Ovary (tissue), 9 donors: Measurements from ENCODE around the gene PPP2R1B. TPM values are rescaled to one million over a fixed set of nuclear protein-coding genes. Genes with fewer than 3 reads are reported as not detected.

Experiments used
- DNase-seq, 5 donors: peaks; one replicate each; pipeline ENCODE4 v3.0.0-alpha.2; 2019 to 2020
- H3K27ac ChIP-seq, 2 donors: fragments of 200-600 bp; one replicate each; pipeline versions ENCODE4 v1.5.1 to v1.8.0; 2019 to 2022
- H3K27me3 ChIP-seq: fragments of 200-600 bp; one replicate; pipeline ENCODE4 v1.8.0; 2022
- H3K36me3 ChIP-seq: fragments of 200-600 bp; sonication (generic); one replicate; pipeline ENCODE4 v1.5.1; 2019
- H3K4me1 ChIP-seq: one replicate; pipeline ENCODE4 v1.8.1; 2013; ENCODE audit warnings: mild to moderate bottlenecking, moderate library complexity; ENCODE audit not compliant: insufficient read depth
- H3K4me3 ChIP-seq: fragments of 200-600 bp; sonication (generic); one replicate; pipeline ENCODE4 v1.5.1; 2017
- H3K9me3 ChIP-seq, 2 donors: fragments of 200-600 bp in 1 of 2; sonication (generic) in 1 of 2; one replicate each; pipeline versions ENCODE4 v1.5.1 to v1.8.1; 2013 to 2019; ENCODE audit warnings: mild to moderate bottlenecking in 1 of 2, moderate library complexity in 1 of 2
- CTCF ChIP-seq, 3 donors: fragments of 450-650 bp in 2 of 3; fragments of 200-600 bp in 1 of 3; IDR thresholded peaks; one replicate each; pipeline versions ENCODE4 v1.5.1 to v1.8.0; 2016 to 2022; ENCODE audit warnings: antibody characterized with exemption in 3 of 3, mild to moderate bottlenecking in 1 of 3
- EP300 ChIP-seq: sonication (generic); formaldehyde crosslinking; IDR thresholded peaks from one replicate; pipeline ENCODE4 v1.6.1; 2017; ENCODE audit warnings: antibody characterized with exemption
- POLR2A ChIP-seq: fragments of 450-650 bp; IDR thresholded peaks from one replicate; pipeline ENCODE4 v1.6.1; 2017; ENCODE audit warnings: antibody characterized with exemption, mild to moderate bottlenecking, moderate library complexity
- WGBS, 3 donors: extraction: QIAGEN DNeasy Blood & Tissue Kit in 1 of 3; methylation state at CpG; one replicate each; pipeline versions ENCODE4 v1.1.5 to v1.1.7; 2013 to 2017; 5-methylcytosine and 5-hydroxymethylcytosine counted together
- intact Hi-C, 4 donors: fragments of 100-400 bp; cut with DNase I; formaldehyde crosslinking; loops; one replicate each; pipeline versions ENCODE4 v1.11.0 to v1.15.1; 2022 to 2023
- polyA plus RNA-seq, 2 donors: library from polyadenylated mRNA; stranded (reverse); fragments of 200-250 nt in 1 of 2; fragments of 350-450 nt in 1 of 2; fragmentation: Illumina TruSeq in 1 of 2; extraction: RNeasy Lipid Tissue Mini Kit (QIAGEN cat#74804) in 1 of 2; gene quantifications; one replicate each; pipeline ENCODE4 v1.2.3, GENCODE V29; 2013 to 2014
- total RNA-seq, 7 donors: library from RNA; depleted of rRNA in 2 of 7; stranded (reverse); fragments of >200 nt in 2 of 7; fragmentation: NEBNext Ultra II Directional in 3 of 7; extraction: Animal tissue kit (Norgen Biotek cat#: 25700) in 3 of 7; gene quantifications; one replicate each; pipeline versions ENCODE4 v1.1.0 to v1.2.4, GENCODE V29; 2016 to 2023
- donor health status: DM: no; HTN: no; CAD: no; lungs with moderate emphysema.
- donor health status: DM: no; HTN: no; CAD: no.
- donor health status: Bipolar disorder and iron deficiency.
- donor health status: DM: yes; HTN: yes; CAD: no.
- donor health status: DM: no; HTN: no; CAD: no.
- donor health status: DM: yes; HTN: yes; CAD: no.

PPP2R1B gene
- total and polyA plus RNA-seq, 9 donors = 9.8 to 36.4 (median 25.1) TPM

- Histone ChIP-seq H3K9me3 (no peaks in the 10 kb centered on the region), H3K36me3 (no peaks in the 10 kb centered on the region), H3K27me3 (no peaks in the 10 kb centered on the region), H3K4me3 (peak overlapping the region; percentile 64), H3K4me1 (peaks cover 6% of the 10 kb centered on the region), H3K27ac (peak overlapping the region; percentile 5 to 89)
- no peak for DNase-seq
- no peak for TF ChIP-seq POLR2A
- intact Hi-C loops = loop anchor here in 1 of 4 donors (5.0 kb wide), 1 partner anchor 164 kb away; the partner anchor contains the start of gene SIK2
- 0 to 2% (median 1%) methylated on average over 7 of the region's 7 CpGs for WGBS, 3 donors
These were observed 599 bp upstream of the PPP2R1B start for GRCh38 chr11:111766834-111767142.

- intact Hi-C loops = loop anchor here in 1 of 4 donors (5.0 kb wide), 1 partner anchor 163 kb away; the partner anchor contains the start of gene SIK2
- Histone ChIP-seq H3K36me3 (no peaks in the 10 kb centered on the region), H3K4me1 (peaks cover 6% of the 10 kb centered on the region), H3K4me3 (peak overlapping the region; percentile 64), H3K9me3 (no peaks in the 10 kb centered on the region), H3K27me3 (no peaks in the 10 kb centered on the region), H3K27ac (peak overlapping the region; percentile 70 to 89)
- DNase-seq = no peak
- 0 to 1% (median 1%) methylated on average over 26 to 28 of the region's 28 CpGs for WGBS, 3 donors
- TF ChIP-seq POLR2A (no peak), EP300 (no peak), CTCF (IDR thresholded peaks at IDR 0.05) (no peak)
These were observed 737 bp downstream of the PPP2R1B start for GRCh38 chr11:111765320-111765983.

GRCh38 chr11:111764621-111765020, 1.6 kb downstream of the PPP2R1B start:
- 36 to 63% (median 37%) methylated on average over 1 of the region's 1 CpG for WGBS, 3 donors
- H3K4me3 ChIP-seq = peak overlapping the region; percentile 64
- TF ChIP-seq POLR2A (no peak), CTCF (IDR thresholded peaks at IDR 0.05) (no peak), EP300 (no peak)
- H3K9me3 ChIP-seq = no peaks in the 10 kb centered on the region
- intact Hi-C loops = loop anchor here in 1 of 4 donors (5.0 kb wide), 1 partner anchor 162 kb away; the partner anchor contains the start of gene SIK2
- no peak for DNase-seq
- H3K36me3 ChIP-seq = no peaks in the 10 kb centered on the region
- no peaks in the 10 kb centered on the region for H3K27me3 ChIP-seq
- H3K27ac ChIP-seq = no peak overlapping the region
- peaks cover 6% of the 10 kb centered on the region for H3K4me1 ChIP-seq

GRCh38 chr11:111762981-111763643, 3.1 kb downstream of the PPP2R1B start:
- H3K4me3 ChIP-seq = no peak overlapping the region
- no peak for TF ChIP-seq POLR2A
- TF ChIP-seq CTCF (IDR thresholded peaks at IDR 0.05) = no peak
- no peak for TF ChIP-seq EP300
- no peaks in the 10 kb centered on the region for H3K9me3 ChIP-seq
- intact Hi-C loops = no loop called here
- DNase-seq = no peak
- H3K27ac ChIP-seq = no peak overlapping the region
- peaks cover 6% of the 10 kb centered on the region for H3K4me1 ChIP-seq
- no peaks in the 10 kb centered on the region for H3K36me3 ChIP-seq
- no peaks in the 10 kb centered on the region for H3K27me3 ChIP-seq
- WGBS, 3 donors = 76 to 87% (median 84%) methylated on average over 3 of the region's 3 CpGs

DNA sequence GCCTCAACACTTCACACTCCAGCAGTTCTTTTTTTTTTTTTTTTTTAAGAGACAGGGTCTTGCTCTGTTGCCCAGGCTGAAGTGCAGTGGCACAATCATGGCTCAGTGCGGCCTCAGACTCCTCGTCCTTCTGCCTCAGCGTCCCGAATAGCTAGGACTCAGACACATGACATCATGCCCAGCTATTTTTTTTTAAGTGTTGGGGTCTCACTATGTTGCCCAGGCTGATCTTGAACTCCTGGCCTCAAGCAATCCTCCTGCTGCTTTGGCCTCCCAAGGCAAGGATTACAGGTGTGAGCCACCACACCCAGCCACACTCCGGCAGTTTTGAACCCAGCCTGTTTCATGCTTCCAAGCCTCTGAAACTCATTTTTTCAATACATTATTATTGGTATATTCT, 3.7 kb downstream of the PPP2R1B start:
- no peak overlapping the region for H3K27ac ChIP-seq
- H3K27me3 ChIP-seq = no peaks in the 10 kb centered on the region
- no peak for TF ChIP-seq POLR2A
- no peak for TF ChIP-seq CTCF (IDR thresholded peaks at IDR 0.05)
- no peak for TF ChIP-seq EP300
- no peaks in the 10 kb centered on the region for H3K36me3 ChIP-seq
- DNase-seq = no peak
- intact Hi-C loops = no loop called here
- no peaks in the 10 kb centered on the region for H3K9me3 ChIP-seq
- peaks cover 6% of the 10 kb centered on the region for H3K4me1 ChIP-seq
- WGBS, 3 donors = 91 to 96% (median 96%) methylated on average over 5 of the region's 5 CpGs
- no peak overlapping the region for H3K4me3 ChIP-seq
